ENCODE data around the gene CARD6.
"Not testable (repeated sequence)": the region's sequence is repeated elsewhere in the genome, so short reads cannot be mapped to it uniquely, and the experiment has no call there.

Gene CARD6

DNA sequence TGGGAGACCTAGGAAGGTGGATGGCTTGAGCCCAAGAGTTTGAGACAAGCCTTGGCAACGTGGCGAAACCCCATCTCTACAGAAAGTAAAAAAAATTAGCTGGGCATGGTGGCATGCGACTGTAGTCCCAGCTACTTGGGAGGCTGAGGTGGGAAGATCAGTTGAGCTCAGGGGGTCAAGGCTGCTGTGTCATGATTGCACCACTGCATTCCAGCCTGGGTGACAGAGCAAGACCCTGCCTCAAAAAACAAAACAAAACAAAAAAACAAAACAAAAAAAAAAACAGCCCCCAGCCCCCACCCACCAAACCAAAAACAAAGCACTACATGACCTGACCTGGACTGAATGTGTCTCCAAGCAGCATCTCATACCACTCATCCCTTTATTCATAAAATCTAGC is 34.8 kb downstream of the CARD6 start:
- DNase-seq (ENCODE audit: low read depth in 2 of 2): no peak

- peak in 1 of 2 donors; percentile 1 for DNase-seq (ENCODE audit: low read depth in 2 of 2)
Observed at GRCh38 chr5:40877371-40877988, 36.3 kb downstream of the CARD6 start.

DNA sequence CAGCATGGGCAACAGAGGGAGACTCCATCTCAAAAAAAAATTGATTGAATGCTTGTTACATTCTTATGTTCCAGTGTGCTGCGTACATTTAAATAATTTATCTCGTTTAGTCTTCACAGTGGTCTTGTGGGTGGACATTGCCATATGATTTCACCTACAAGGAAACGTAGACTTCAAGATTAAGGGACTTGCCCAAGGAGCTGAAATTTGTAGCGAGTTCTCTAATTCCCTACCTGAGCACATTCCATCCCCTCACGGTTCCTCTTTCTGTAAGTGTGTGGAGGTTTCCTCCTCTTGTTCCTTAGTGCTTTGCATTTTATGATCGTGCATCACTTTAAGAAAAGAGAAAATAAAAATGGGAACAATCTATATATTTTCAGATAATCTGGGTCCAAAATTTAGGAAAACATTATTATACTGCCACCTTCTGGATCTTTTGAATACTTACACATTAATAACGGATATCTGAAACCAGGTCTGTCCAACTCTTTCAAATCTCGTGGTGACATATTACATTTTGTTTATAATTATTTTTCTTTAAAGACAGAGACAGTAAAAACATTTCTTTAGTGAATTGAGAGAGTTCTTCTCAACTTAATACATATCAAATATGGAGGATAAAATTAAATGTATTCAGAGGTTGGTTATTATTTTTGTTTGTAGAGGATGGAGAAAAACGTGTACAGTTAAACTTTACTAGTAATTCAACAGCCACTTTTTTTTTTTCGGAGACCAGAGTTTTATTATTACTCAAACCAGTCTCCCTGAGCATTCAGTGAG is 38.2 kb downstream of the CARD6 start:
- DNase-seq (ENCODE audit: low read depth in 2 of 2): no peak

DNA sequence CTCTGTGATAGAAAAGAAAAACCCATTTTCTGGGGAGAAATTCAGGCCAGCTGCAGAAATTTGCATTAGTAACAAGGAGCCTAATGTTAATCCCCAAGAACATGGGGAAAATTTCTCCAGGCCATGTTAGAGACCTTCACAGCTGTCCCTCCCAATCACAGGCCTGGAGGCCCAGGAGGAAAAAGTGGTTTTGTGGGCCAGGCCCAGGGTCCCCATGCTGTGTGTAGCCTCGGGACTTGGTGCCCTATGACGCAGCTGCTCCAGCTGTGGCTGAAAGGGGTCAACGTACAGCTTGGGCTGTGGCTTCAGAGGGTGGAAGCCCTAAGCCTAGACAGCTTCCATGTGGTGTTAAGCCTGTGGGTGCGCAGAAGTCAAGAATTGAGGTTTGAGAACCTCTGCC is 41.1 kb downstream of the CARD6 start:
- DNase-seq (ENCODE audit: low read depth in 2 of 2): no peak

DNA sequence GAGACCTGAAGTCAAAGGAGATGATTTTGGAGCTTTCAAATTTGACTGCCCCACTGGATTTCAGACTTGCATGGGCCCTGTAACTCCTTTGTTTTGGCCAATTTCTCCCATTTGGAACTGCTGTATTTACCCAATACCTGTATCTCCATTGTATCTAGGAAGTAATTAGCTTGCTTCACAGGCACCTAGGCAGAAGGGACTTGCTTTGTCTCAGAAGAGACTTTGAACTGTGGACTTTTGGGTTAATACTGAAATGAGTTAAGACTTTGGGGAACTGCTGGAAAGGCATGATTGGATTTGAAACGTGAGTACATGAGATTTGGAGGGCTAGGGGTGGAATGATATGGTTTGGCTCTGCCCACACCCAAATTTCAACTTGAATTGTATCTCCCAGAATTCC is 41.9 kb downstream of the CARD6 start:
- DNase-seq (ENCODE audit: low read depth in 2 of 2): not testable (repeated sequence)

GRCh38 chr5:40895440-40896425 is 54.6 kb downstream of the CARD6 start:
- DNase-seq (ENCODE audit: low read depth in 2 of 2): not testable (repeated sequence)

GRCh38 chr5:40904205-40904993 is 63.2 kb downstream of the CARD6 start:
- peak in 1 of 2 donors; percentile 5 for DNase-seq (ENCODE audit: low read depth in 2 of 2)

DNA sequence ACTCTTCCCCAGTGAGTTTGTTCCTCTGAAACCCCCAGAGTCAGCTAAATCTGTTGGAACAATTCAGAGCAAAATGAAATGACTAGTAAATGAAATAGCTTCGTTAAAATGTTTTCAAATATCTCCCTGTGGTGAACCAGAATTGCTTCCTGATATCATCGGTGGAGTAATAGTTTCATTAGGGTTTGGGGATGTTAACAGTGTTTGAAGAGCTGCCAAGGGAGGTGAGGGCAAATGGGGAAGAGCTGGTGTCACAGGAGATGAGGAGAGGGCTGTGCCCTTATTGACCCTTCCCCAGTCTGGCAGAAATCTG is 63.8 kb downstream of the CARD6 start:
- DNase-seq (ENCODE audit: low read depth in 2 of 2): no peak

GRCh38 chr5:40906351-40906751 is 65.2 kb downstream of the CARD6 start:
- DNase-seq (ENCODE audit: low read depth in 2 of 2): no peak

GRCh38 chr5:40909264-40909663 is 68.1 kb downstream of the CARD6 start, which contains the start of gene C7:
TSS of gene C7 (plus strand) at chr5:40909497. CDS start at chr5:40909611, 114 bp downstream.
- no peak for DNase-seq (ENCODE audit: low read depth in 2 of 2)

DNA sequence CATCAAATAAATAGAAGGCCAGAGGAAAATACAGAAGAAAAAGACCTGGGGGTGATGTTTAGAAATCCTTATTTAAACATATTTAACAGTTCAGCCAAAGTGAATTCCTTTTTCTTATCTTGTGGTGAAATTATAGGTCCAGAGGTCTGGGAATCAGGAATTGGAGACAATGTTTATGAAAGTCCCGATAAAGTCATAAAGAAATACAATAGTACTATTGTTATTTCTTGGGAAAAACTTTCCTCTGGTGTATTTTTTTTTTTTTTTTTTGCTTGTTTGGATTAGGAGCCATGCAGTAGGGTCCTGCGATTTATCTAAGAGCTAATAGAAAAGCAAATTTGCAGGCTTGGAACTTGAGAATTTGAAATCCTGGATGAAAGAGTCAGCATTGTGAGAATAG is 68.6 kb downstream of the CARD6 start:
- no peak for DNase-seq (ENCODE audit: low read depth in 2 of 2)

All from stimulated activated CD8-positive, alpha-beta memory T cell treated with anti-CD3 and anti-CD28 coated beads, Interleukin-2, amount 100 ng/mL, for 48 hours (primary cell).